HEK293T (cell line): Measurements from ENCODE around the gene GBP2.

Source experiments
- ARNT ChIP-seq: fragments of 450-650 bp; IDR thresholded peaks from 2 replicates; pipeline ENCODE4 v1.6.1; 2017; ENCODE audit warnings: mild to moderate bottlenecking
- BHLHE40 ChIP-seq: fragments of 450-650 bp; IDR thresholded peaks from 2 replicates; pipeline ENCODE4 v1.6.1; 2016; ENCODE audit warnings: mild to moderate bottlenecking, moderate library complexity, borderline replicate concordance
- ELF4 ChIP-seq: fragments of 450-650 bp; IDR thresholded peaks from 2 replicates; pipeline ENCODE4 v1.6.1; 2017; ENCODE audit warnings: antibody characterized with exemption
- FOXK2 ChIP-seq: fragments of 450-650 bp; IDR thresholded peaks from 2 replicates; pipeline ENCODE4 v1.6.1; 2016; ENCODE audit warnings: mild to moderate bottlenecking
- FOXM1 ChIP-seq: fragments of 450-650 bp; IDR thresholded peaks from 2 replicates; pipeline ENCODE4 v1.6.1; 2017; ENCODE audit warnings: mild to moderate bottlenecking, borderline replicate concordance
- HDGF ChIP-seq: fragments of 450-650 bp; IDR thresholded peaks from 2 replicates; pipeline ENCODE4 v1.6.1; 2017; ENCODE audit warnings: antibody characterized with exemption, borderline replicate concordance
- L3MBTL2 ChIP-seq: fragments of 450-650 bp; conservative IDR thresholded peaks from 2 replicates; pipeline ENCODE4 v1.6.1; 2016; ENCODE audit warnings: mild to moderate bottlenecking
- LEF1 ChIP-seq: fragments of 450-650 bp; IDR thresholded peaks from 2 replicates; pipeline ENCODE4 v1.6.1; 2017; ENCODE audit warnings: mild to moderate bottlenecking, borderline replicate concordance
- NFRKB ChIP-seq: fragments of 450-650 bp; IDR thresholded peaks from 2 replicates; pipeline ENCODE4 v1.6.1; 2016; ENCODE audit warnings: mild to moderate bottlenecking, moderate library complexity
- SP1 ChIP-seq: fragments of 450-650 bp; IDR thresholded peaks from 2 replicates; pipeline ENCODE4 v1.6.1; 2017
- SUZ12 ChIP-seq: fragments of 450-650 bp; IDR thresholded peaks from 2 replicates; pipeline ENCODE4 v1.6.1; 2016; ENCODE audit warnings: mild to moderate bottlenecking
- ZNF384 ChIP-seq: fragments of 450-650 bp; IDR thresholded peaks from 2 replicates; pipeline ENCODE4 v1.6.1; 2016

DNA sequence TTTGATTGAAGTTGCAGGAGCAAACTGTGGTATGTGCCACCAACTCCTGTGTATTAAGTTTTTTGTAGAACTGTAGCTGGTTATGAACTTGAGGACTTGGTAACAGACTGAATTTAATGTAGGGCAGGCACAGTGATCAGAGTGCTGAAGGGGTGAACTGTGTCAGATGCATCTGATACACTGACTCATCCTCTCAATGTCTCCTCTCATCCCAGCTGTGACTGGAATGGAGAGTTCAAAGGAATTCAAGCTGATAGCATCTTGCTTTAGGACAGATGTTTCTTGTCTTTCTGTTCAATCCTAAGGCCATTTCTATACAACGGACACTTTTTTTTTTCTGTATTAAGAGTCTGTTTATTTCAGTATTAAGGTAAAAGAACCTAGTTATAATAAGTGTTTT lies 36.0 kb downstream of the GBP2 start:
- TF ChIP-seq ELF4: no peak
- TF ChIP-seq SUZ12: no peak
- TF ChIP-seq FOXK2: no peak
- no peak for TF ChIP-seq HDGF
- no peak for TF ChIP-seq FOXM1
- no peak for TF ChIP-seq SP1
- no peak for TF ChIP-seq ARNT
- TF ChIP-seq L3MBTL2: no peak
- no peak for TF ChIP-seq BHLHE40
- no peak for TF ChIP-seq LEF1
- no peak for TF ChIP-seq NFRKB
- no peak for TF ChIP-seq ZNF384
